ENCODE results near the gene EPHB4.
A peak's percentile ranks its signal among the peaks of the same experiment; 100 is the strongest.

DNA sequence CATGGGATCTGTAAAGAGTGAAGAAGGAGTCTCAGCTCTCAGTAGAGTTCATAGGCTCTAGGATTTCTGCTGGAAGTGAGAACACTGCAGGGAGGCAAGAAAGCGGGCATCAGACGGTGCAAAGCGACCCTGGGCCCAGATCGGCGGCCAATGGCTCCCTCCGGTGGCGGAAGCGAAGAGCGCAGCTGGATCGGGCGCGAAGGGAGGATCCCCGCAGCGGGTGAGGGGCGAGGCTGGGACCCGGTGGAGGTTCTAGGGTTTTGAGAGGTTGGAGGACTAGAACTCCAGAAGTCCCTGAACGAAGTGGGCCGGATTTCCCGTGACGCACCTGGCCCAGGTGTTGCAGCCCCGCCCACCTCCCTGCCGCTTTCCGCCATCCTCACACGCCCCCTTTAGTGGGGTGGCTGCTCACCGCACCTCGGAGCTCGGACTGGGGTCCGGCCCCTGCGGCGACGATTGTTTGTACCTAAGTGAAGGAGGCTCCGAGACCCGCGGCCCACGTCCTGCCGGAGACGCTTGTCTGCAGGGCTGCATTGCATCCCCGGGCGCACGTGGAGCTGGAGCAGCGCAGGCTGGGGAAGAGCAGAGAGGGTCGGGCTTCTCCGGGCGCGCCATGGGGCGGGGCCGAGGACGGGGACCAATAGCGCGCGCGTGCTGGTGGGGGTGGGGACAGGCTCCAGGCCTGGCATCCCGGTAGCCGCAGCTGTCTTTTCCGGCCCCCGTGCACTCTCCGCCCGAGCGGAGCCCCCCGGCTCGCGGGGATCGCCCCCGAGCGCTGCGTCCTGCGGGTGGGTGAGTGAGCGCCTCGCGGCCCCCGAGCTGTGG is 24.9 kb upstream of the EPHB4 start, which contains the start of gene SLC12A9:
- TF ChIP-seq, protein P1, sequence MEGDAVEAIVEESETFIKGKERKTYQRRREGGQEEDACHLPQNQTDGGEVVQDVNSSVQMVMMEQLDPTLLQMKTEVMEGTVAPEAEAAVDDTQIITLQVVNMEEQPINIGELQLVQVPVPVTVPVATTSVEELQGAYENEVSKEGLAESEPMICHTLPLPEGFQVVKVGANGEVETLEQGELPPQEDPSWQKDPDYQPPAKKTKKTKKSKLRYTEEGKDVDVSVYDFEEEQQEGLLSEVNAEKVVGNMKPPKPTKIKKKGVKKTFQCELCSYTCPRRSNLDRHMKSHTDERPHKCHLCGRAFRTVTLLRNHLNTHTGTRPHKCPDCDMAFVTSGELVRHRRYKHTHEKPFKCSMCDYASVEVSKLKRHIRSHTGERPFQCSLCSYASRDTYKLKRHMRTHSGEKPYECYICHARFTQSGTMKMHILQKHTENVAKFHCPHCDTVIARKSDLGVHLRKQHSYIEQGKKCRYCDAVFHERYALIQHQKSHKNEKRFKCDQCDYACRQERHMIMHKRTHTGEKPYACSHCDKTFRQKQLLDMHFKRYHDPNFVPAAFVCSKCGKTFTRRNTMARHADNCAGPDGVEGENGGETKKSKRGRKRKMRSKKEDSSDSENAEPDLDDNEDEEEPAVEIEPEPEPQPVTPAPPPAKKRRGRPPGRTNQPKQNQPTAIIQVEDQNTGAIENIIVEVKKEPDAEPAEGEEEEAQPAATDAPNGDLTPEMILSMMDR (IDR thresholded peaks at IDR 0.05): peak; percentile 92 to 94 (median 93)
- TF ChIP-seq EP300 (IDR thresholded peaks at IDR 0.05): no peak
- no peak for TF ChIP-seq POLR2A (IDR thresholded peaks at IDR 0.05; ENCODE audit: low read depth)

Measured in esophagus muscularis mucosa (tissue), 4 donors.